HepG2 (cell line): Measurements from ENCODE around the gene PRSS53. TPM values are rescaled to one million over a fixed set of nuclear protein-coding genes. Genes with fewer than 3 reads are reported as not detected.

Experiments
- JARID2 ChIP-seq: sonication (generic); formaldehyde crosslinking; IDR thresholded peaks from 2 replicates; pipeline ENCODE4 v1.8.1; 2023; ENCODE audit warnings: missing genetic modification reagents, inconsistent platforms; ENCODE audit not compliant: insufficient replicate concordance
- KLF15 ChIP-seq: sonication (generic); formaldehyde crosslinking; IDR thresholded peaks from 2 replicates; pipeline ENCODE4 v1.8.1; 2023; ENCODE audit warnings: borderline replicate concordance, mild to moderate bottlenecking, inconsistent platforms, missing genetic modification reagents, mixed read lengths
- MBNL3 ChIP-seq: fragments of 250-450 bp; sonication (Bioruptor Pico); conservative IDR thresholded peaks from 2 replicates; pipeline ENCODE4 v1.8.0; 2022; ENCODE audit warnings: mild to moderate bottlenecking, inconsistent platforms
- REPIN1 ChIP-seq: sonication (generic); formaldehyde crosslinking; IDR thresholded peaks from 2 replicates; pipeline ENCODE4 v1.8.0; 2022; ENCODE audit warnings: missing genetic modification reagents, low read depth, mild to moderate bottlenecking, borderline replicate concordance
- SOX5 ChIP-seq: IDR thresholded peaks from 2 replicates; pipeline ENCODE4 v1.6.1; 2016; ENCODE audit warnings: borderline replicate concordance
- TBL1XR1 ChIP-seq: fragments of 150-350 bp; IDR thresholded peaks from 2 replicates; pipeline ENCODE4 v1.6.1; 2014; ENCODE audit warnings: borderline replicate concordance, low read length; ENCODE audit not compliant: partially characterized antibody
- TOE1 ChIP-seq: sonication (generic); formaldehyde crosslinking; IDR thresholded peaks from 2 replicates; pipeline ENCODE4 v1.4.0; 2020; ENCODE audit warnings: mild to moderate bottlenecking, missing genetic modification reagents
- ZBTB20 ChIP-seq: sonication (generic); formaldehyde crosslinking; IDR thresholded peaks from 2 replicates; pipeline ENCODE4 v1.8.1; 2023; ENCODE audit warnings: missing genetic modification reagents, low read depth, mild to moderate bottlenecking, borderline replicate concordance
- ZFX ChIP-seq: sonication (generic); formaldehyde crosslinking; IDR thresholded peaks from 2 replicates; pipeline ENCODE4 v1.4.0; 2020; ENCODE audit warnings: mild to moderate bottlenecking, low read depth, missing genetic modification reagents, moderate library complexity
- ZMAT3 ChIP-seq: sonication (generic); formaldehyde crosslinking; conservative IDR thresholded peaks from 2 replicates; pipeline ENCODE4 v1.7.0; 2021; ENCODE audit warnings: missing genetic modification reagents
- ZNF431 ChIP-seq: sonication (generic); formaldehyde crosslinking; IDR thresholded peaks from 2 replicates; pipeline ENCODE4 v1.9.0; 2022; ENCODE audit warnings: missing genetic modification reagents, low read depth, mild to moderate bottlenecking, borderline replicate concordance
- ZNF496 ChIP-seq: sonication (generic); formaldehyde crosslinking; IDR thresholded peaks from 2 replicates; pipeline ENCODE4 v1.8.1; 2023; ENCODE audit warnings: mild to moderate bottlenecking, moderate library complexity, missing genetic modification reagents; ENCODE audit not compliant: insufficient replicate concordance
- ZNF746 ChIP-seq: sonication (generic); formaldehyde crosslinking; IDR thresholded peaks from 2 replicates; pipeline ENCODE4 v1.8.0; 2022; ENCODE audit warnings: mild to moderate bottlenecking, missing genetic modification reagents
- ZNF75D ChIP-seq: sonication (generic); formaldehyde crosslinking; IDR thresholded peaks from 2 replicates; pipeline ENCODE4 v1.8.1; 2023; ENCODE audit warnings: missing genetic modification reagents, mild to moderate bottlenecking, borderline replicate concordance
- ZNF777 ChIP-seq: sonication (generic); formaldehyde crosslinking; IDR thresholded peaks from 2 replicates; pipeline ENCODE4 v1.4.0; 2020; ENCODE audit warnings: missing genetic modification reagents
- polyA plus RNA-seq, 8 experiments: library from polyadenylated mRNA; depleted of rRNA in 3 of 8; stranded (reverse) in 7 of 8; unstranded in 1 of 8; fragments of >200 nt; fragmentation: Illumina TruSeq in 4 of 8; extraction: Trizol in 4 of 8; gene quantifications; 2 replicates each; pipeline versions ENCODE4 v1.2.1 to v1.2.3, GENCODE V29; 2011 to 2016; ENCODE audit warnings: low read depth in 4 of 8, missing spikeins in 1 of 8, mixed read lengths in 1 of 8; ENCODE audit not compliant: insufficient read depth in 1 of 8
- total RNA-seq, 5 experiments: library from RNA; depleted of rRNA; stranded (reverse); fragments of >200 nt; fragmentation: Illumina TruSeq; extraction: Trizol; gene quantifications; 2 replicates each; pipeline ENCODE4 v1.2.3, GENCODE V29; 2016; ENCODE audit warnings: low read depth in 1 of 5
- TF ChIP-seq, protein P1 (sequence below): sonication (generic); formaldehyde crosslinking; IDR thresholded peaks from 2 replicates; pipeline ENCODE4 v1.4.0; 2020; ENCODE audit warnings: missing genetic modification reagents, borderline replicate concordance
- TF ChIP-seq, protein P2 (sequence below): sonication (generic); formaldehyde crosslinking; IDR thresholded peaks from 2 replicates; pipeline ENCODE4 v1.5.0; 2020; ENCODE audit warnings: mild to moderate bottlenecking, missing genetic modification reagents
- TF ChIP-seq, protein P3 (sequence below): sonication (generic); formaldehyde crosslinking; IDR thresholded peaks from 2 replicates; pipeline ENCODE4 v1.4.0; 2020; ENCODE audit warnings: missing genetic modification reagents
- TF ChIP-seq, protein P4 (sequence below): conservative IDR thresholded peaks from 2 replicates; pipeline ENCODE4 v1.6.1; 2018; ENCODE audit warnings: missing genetic modification reagents
- TF ChIP-seq, protein P5 (sequence below): IDR thresholded peaks from 2 replicates; pipeline ENCODE4 v1.6.1; 2016; ENCODE audit warnings: missing compliant biosample characterization, missing genetic modification reagents, borderline replicate concordance
- TF ChIP-seq, protein P6 (sequence below): sonication (generic); formaldehyde crosslinking; IDR thresholded peaks from 2 replicates; pipeline ENCODE4 v1.4.0; 2020; ENCODE audit warnings: missing genetic modification reagents; ENCODE audit errors: not compliant biosample characterization

Gene PRSS53
- total and polyA plus RNA-seq, 2 of the 13 experiments (the other 11 are each of a cell fraction or from before 2014, with no cell fraction given), result 2.2 to 7.4 TPM

DNA sequence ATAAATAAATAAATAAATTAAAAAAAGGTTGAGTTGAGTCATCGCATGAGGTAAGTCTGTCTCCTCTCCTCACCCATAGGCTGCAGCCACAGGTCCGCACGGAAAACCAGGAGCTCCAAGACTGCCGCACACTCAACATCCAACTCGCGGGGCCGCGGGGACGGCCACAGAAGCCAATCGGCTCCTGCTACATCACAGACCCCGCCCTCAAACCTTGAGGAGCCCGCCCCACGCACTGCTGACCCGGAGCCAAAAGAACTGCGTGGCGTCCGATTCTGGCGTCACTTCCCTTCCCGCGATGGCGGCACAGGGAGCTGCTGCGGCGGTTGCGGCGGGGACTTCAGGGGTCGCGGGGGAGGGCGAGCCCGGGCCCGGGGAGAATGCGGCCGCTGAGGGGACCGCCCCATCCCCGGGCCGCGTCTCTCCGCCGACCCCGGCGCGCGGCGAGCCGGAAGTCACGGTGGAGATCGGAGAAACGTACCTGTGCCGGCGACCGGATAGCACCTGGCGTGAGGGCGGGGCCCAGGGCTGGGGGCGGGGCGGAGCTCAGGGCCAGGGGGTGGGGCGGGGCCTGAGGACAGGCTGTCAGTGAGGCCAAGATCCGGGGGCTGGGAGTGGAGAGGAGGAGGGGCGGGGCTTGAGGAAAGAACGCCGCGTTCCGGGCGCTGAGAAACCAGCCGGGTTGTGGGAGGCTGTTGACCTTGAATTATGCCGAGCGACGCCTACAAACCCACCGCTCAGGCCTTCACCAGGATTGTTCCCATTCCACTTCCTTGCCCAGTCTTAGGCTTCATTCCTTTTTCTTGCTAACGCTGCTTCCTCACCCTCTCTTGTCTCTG is 28.9 kb upstream of the PRSS53 start, which contains the start of gene KAT8 (continued):
- TF ChIP-seq ZMAT3 (CRISPR knock-in tag), result no peak
- TF ChIP-seq ZFX (CRISPR knock-in tag), result peak; percentile 59
- peak; percentile 56 for TF ChIP-seq JARID2 (CRISPR knock-in tag)
- TF ChIP-seq, protein P1, sequence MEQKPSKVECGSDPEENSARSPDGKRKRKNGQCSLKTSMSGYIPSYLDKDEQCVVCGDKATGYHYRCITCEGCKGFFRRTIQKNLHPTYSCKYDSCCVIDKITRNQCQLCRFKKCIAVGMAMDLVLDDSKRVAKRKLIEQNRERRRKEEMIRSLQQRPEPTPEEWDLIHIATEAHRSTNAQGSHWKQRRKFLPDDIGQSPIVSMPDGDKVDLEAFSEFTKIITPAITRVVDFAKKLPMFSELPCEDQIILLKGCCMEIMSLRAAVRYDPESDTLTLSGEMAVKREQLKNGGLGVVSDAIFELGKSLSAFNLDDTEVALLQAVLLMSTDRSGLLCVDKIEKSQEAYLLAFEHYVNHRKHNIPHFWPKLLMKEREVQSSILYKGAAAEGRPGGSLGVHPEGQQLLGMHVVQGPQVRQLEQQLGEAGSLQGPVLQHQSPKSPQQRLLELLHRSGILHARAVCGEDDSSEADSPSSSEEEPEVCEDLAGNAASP, result peak; percentile 82
- 0 out of 2 replicates have a peak, but pooled peaks have one; percentile 91 for TF ChIP-seq TOE1 (CRISPR knock-in tag)
- no peak for TF ChIP-seq ZNF496
- no peak for TF ChIP-seq ZNF75D (CRISPR knock-in tag)
- no peak; the same call in 1 of the 2 replicates for TF ChIP-seq ZNF431 (CRISPR knock-in tag)
- TF ChIP-seq TBL1XR1, result peak; percentile 41
- TF ChIP-seq, protein P2, sequence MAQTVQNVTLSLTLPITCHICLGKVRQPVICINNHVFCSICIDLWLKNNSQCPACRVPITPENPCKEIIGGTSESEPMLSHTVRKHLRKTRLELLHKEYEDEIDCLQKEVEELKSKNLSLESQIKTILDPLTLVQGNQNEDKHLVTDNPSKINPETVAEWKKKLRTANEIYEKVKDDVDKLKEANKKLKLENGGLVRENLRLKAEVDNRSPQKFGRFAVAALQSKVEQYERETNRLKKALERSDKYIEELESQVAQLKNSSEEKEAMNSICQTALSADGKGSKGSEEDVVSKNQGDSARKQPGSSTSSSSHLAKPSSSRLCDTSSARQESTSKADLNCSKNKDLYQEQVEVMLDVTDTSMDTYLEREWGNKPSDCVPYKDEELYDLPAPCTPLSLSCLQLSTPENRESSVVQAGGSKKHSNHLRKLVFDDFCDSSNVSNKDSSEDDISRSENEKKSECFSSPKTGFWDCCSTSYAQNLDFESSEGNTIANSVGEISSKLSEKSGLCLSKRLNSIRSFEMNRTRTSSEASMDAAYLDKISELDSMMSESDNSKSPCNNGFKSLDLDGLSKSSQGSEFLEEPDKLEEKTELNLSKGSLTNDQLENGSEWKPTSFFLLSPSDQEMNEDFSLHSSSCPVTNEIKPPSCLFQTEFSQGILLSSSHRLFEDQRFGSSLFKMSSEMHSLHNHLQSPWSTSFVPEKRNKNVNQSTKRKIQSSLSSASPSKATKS (CRISPR knock-in tag), result no peak
- peak; percentile 39; the same call in 1 of the 2 replicates for TF ChIP-seq ZNF746
- TF ChIP-seq KLF15 (CRISPR knock-in tag), result no peak
- TF ChIP-seq, protein P3, sequence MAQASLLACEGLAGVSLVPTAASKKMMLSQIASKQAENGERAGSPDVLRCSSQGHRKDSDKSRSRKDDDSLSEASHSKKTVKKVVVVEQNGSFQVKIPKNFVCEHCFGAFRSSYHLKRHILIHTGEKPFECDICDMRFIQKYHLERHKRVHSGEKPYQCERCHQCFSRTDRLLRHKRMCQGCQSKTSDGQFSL (CRISPR knock-in tag), result no peak
- TF ChIP-seq, protein P4, sequence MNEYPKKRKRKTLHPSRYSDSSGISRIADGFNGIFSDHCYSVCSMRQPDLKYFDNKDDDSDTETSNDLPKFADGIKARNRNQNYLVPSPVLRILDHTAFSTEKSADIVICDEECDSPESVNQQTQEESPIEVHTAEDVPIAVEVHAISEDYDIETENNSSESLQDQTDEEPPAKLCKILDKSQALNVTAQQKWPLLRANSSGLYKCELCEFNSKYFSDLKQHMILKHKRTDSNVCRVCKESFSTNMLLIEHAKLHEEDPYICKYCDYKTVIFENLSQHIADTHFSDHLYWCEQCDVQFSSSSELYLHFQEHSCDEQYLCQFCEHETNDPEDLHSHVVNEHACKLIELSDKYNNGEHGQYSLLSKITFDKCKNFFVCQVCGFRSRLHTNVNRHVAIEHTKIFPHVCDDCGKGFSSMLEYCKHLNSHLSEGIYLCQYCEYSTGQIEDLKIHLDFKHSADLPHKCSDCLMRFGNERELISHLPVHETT (CRISPR knock-in tag), result peak; percentile 97
- 0 out of 2 replicates have a peak, but pooled peaks have one; percentile 26 for TF ChIP-seq ZNF777
- TF ChIP-seq, protein P5, sequence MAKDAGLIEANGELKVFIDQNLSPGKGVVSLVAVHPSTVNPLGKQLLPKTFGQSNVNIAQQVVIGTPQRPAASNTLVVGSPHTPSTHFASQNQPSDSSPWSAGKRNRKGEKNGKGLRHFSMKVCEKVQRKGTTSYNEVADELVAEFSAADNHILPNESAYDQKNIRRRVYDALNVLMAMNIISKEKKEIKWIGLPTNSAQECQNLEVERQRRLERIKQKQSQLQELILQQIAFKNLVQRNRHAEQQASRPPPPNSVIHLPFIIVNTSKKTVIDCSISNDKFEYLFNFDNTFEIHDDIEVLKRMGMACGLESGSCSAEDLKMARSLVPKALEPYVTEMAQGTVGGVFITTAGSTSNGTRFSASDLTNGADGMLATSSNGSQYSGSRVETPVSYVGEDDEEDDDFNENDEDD (CRISPR knock-in tag), result peak; percentile 87
- peak; percentile 89 for TF ChIP-seq REPIN1
- TF ChIP-seq SOX5 (CRISPR knock-in tag), result peak; percentile 46; the same call in 1 of the 2 replicates
- TF ChIP-seq ZBTB20 (CRISPR knock-in tag), result peak; percentile 81
- TF ChIP-seq MBNL3 (CRISPR knock-in tag), result no peak
- TF ChIP-seq, protein P6, sequence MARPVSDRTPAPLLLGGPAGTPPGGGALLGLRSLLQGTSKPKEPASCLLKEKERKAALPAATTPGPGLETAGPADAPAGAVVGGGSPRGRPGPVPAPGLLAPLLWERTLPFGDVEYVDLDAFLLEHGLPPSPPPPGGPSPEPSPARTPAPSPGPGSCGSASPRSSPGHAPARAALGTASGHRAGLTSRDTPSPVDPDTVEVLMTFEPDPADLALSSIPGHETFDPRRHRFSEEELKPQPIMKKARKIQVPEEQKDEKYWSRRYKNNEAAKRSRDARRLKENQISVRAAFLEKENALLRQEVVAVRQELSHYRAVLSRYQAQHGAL, result no peak
